Osteoblast (primary cell): Measurements from ENCODE around the gene PHOSPHO1. TPM values are rescaled to one million over a fixed set of nuclear protein-coding genes. Genes with fewer than 3 reads are reported as not detected.

Experiments used
- DNase-seq: peaks from one replicate; pipeline ENCODE4 v3.0.0; 2011; ENCODE audit warnings: low spot score, mixed read lengths; ENCODE audit not compliant: insufficient read length; ENCODE audit errors: missing footprints
- H2AFZ ChIP-seq: 2 replicates; pipeline ENCODE4 v1.6.0; 2011; ENCODE audit warnings: mild to moderate bottlenecking, low read length
- H3K27ac ChIP-seq: 2 replicates; pipeline ENCODE4 v1.5.1; 2011; ENCODE audit warnings: mild to moderate bottlenecking, low read depth, low read length, moderate library complexity
- H3K27me3 ChIP-seq: 2 replicates; pipeline ENCODE4 v1.6.0; 2012; ENCODE audit warnings: mild to moderate bottlenecking, control low read depth, inconsistent platforms, low read length, moderate library complexity; ENCODE audit not compliant: insufficient read depth
- H3K36me3 ChIP-seq: 2 replicates; pipeline ENCODE4 v1.5.1; 2011; ENCODE audit warnings: mild to moderate bottlenecking, low read length, control low read depth, moderate library complexity; ENCODE audit not compliant: insufficient read depth
- H3K4me1 ChIP-seq: 2 replicates; pipeline ENCODE4 v1.5.1; 2011; ENCODE audit warnings: mild to moderate bottlenecking, low read length, control low read depth, moderate library complexity; ENCODE audit not compliant: insufficient read depth
- H3K4me2 ChIP-seq: 2 replicates; pipeline ENCODE4 v1.6.0; 2011; ENCODE audit warnings: mild to moderate bottlenecking, low read length; ENCODE audit not compliant: insufficient read depth
- H3K4me3 ChIP-seq: fragments of 200-600 bp; sonication (generic); 3 replicates; pipeline ENCODE4 v1.5.1; 2012; ENCODE audit warnings: mild to moderate bottlenecking, low read length, inconsistent platforms; ENCODE audit not compliant: insufficient read depth
- H3K79me2 ChIP-seq: 2 replicates; pipeline ENCODE4 v1.6.0; 2012; ENCODE audit warnings: mild to moderate bottlenecking, low read length, control low read depth, inconsistent platforms; ENCODE audit not compliant: insufficient read depth
- H3K9me3 ChIP-seq: 2 replicates; pipeline ENCODE4 v1.5.1; 2011; ENCODE audit warnings: low read depth, low read length, control low read depth
- H4K20me1 ChIP-seq: 2 replicates; pipeline ENCODE4 v1.6.0; 2012; ENCODE audit warnings: mild to moderate bottlenecking, low read length, control low read depth; ENCODE audit not compliant: insufficient read depth
- total RNA-seq: library from RNA; depleted of rRNA; stranded (reverse); fragments of >200 nt; gene quantifications from 2 replicates; pipeline ENCODE4 v1.2.3, GENCODE V29; 2012
- TF ChIP-seq, protein P1 (sequence below): IDR thresholded peaks from 2 replicates; pipeline ENCODE4 v1.5.1; 2011; ENCODE audit warnings: mild to moderate bottlenecking, low read depth, low read length, moderate library complexity; ENCODE audit errors: extremely low read depth

The PHOSPHO1 gene
- total RNA-seq, 1 donor = 0.36 TPM

DNA sequence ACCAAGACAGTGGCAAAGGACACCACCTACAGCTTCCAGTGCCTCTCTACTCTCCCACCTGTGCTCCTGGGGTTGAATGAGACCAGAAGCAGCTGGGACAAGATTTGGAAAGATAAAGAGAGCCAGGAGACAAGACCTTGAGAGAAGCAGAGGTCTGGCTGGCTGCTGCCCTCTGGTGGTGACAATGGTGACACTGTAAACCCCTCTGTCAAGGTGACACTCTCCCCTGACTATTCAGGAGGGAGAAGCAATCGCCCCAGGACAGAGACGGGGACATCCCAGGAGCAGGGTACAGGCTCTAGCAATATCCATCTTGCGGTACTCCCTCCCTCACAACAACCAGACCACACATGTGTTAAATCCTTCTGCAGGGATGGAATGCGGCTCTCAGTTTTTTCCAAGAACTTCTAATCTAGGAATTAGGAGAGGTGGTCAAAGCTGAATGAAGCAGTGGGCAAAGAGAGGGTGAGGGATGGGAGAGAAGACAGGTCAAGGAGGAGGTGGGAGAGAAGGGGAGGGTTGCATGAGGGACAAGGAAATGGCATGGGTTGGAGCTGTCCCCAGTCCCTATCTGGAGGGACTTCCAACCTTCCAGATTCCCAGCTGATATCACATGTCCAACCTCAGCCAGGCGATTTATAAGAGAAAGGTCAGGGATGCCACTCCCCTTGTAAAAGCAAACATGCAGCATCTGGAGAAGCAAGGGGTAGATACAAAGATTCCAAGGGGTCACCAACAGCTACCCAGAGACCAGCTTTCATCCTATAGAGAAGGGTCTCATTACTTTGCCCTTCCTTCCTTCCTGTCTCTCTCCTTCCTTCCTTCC, 2.9 kb downstream of the PHOSPHO1 start:
- no peak overlapping the region for H3K4me2 ChIP-seq
- H3K36me3 ChIP-seq = no peaks in the 10 kb centered on the region
- H3K9me3 ChIP-seq = no peaks in the 10 kb centered on the region
- TF ChIP-seq, protein P1, sequence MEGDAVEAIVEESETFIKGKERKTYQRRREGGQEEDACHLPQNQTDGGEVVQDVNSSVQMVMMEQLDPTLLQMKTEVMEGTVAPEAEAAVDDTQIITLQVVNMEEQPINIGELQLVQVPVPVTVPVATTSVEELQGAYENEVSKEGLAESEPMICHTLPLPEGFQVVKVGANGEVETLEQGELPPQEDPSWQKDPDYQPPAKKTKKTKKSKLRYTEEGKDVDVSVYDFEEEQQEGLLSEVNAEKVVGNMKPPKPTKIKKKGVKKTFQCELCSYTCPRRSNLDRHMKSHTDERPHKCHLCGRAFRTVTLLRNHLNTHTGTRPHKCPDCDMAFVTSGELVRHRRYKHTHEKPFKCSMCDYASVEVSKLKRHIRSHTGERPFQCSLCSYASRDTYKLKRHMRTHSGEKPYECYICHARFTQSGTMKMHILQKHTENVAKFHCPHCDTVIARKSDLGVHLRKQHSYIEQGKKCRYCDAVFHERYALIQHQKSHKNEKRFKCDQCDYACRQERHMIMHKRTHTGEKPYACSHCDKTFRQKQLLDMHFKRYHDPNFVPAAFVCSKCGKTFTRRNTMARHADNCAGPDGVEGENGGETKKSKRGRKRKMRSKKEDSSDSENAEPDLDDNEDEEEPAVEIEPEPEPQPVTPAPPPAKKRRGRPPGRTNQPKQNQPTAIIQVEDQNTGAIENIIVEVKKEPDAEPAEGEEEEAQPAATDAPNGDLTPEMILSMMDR = peak; percentile 93
- H2AFZ ChIP-seq = no peak overlapping the region
- peaks cover 7% of the 10 kb centered on the region for H3K4me1 ChIP-seq
- H3K27me3 ChIP-seq = peaks cover 42% of the 10 kb centered on the region
- H4K20me1 ChIP-seq = no peaks in the 10 kb centered on the region
- H3K4me3 ChIP-seq = no peak overlapping the region
- no peak overlapping the region for H3K27ac ChIP-seq
- peak; percentile 99 for DNase-seq
- no peaks in the 10 kb centered on the region for H3K79me2 ChIP-seq

DNA sequence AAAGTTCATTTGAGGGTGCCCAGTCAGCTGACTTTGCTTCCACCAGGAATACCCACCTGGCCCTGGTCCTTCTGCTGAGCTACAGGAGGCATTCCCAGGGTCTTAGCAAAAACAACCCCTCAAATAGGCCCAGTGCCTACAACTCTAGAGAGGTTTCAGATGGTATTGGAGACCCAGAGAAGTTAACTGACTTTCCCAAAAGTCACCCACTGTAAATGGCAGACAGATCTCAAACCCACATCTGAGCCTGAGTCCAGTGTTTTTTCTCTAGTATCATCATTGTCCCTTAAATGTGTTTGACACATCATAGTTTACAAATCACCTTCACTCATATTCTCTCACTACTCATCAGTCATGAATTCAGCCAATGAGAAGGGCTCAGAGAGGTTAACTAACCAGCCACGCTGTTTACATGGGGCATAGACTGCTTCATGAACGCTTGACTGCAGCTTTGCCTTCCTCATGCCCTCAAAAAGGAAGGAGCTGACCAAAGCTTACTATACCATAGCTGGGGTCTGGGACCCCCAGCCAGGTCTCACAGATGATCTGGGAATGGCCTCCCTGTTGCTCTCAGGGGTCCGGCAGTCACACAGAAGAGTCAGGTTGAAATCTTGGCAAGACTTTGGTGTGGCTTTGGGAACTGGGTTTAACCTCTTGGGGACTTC, 3.7 kb downstream of the PHOSPHO1 start:
- Histone ChIP-seq H3K79me2 (no peaks in the 10 kb centered on the region), H3K4me2 (no peak overlapping the region), H3K4me1 (peaks cover 7% of the 10 kb centered on the region), H3K36me3 (no peaks in the 10 kb centered on the region), H3K9me3 (no peaks in the 10 kb centered on the region), H3K27me3 (peaks cover 45% of the 10 kb centered on the region), H4K20me1 (no peaks in the 10 kb centered on the region), H2AFZ (no peak overlapping the region), H3K4me3 (no peak overlapping the region), H3K27ac (no peak overlapping the region)
- peak; percentile 91 for DNase-seq
- TF ChIP-seq, protein P1 = no peak

GRCh38 chr17:49225554-49226236, 4.9 kb downstream of the PHOSPHO1 start:
- H3K4me1 ChIP-seq = peaks cover 3% of the 10 kb centered on the region
- H3K27ac ChIP-seq = no peak overlapping the region
- DNase-seq = peak; percentile 46
- H2AFZ ChIP-seq = no peak overlapping the region
- no peaks in the 10 kb centered on the region for H3K36me3 ChIP-seq
- H3K4me2 ChIP-seq = no peak overlapping the region
- peaks cover 45% of the 10 kb centered on the region for H3K27me3 ChIP-seq
- no peak overlapping the region for H3K4me3 ChIP-seq
- TF ChIP-seq, protein P1 = no peak
- H3K9me3 ChIP-seq = no peaks in the 10 kb centered on the region
- no peaks in the 10 kb centered on the region for H3K79me2 ChIP-seq
- H4K20me1 ChIP-seq = no peaks in the 10 kb centered on the region

GRCh38 chr17:49224997-49225337, 5.6 kb downstream of the PHOSPHO1 start:
- H3K27ac ChIP-seq = no peak overlapping the region
- TF ChIP-seq, protein P1 = no peak
- H3K4me2 ChIP-seq = no peak overlapping the region
- no peak overlapping the region for H2AFZ ChIP-seq
- H3K36me3 ChIP-seq = no peaks in the 10 kb centered on the region
- H3K27me3 ChIP-seq = peaks cover 45% of the 10 kb centered on the region
- H3K4me3 ChIP-seq = no peak overlapping the region
- H3K4me1 ChIP-seq = no peaks in the 10 kb centered on the region
- H3K79me2 ChIP-seq = no peaks in the 10 kb centered on the region
- no peaks in the 10 kb centered on the region for H4K20me1 ChIP-seq
- no peaks in the 10 kb centered on the region for H3K9me3 ChIP-seq
- peak; percentile 66 for DNase-seq
